ENCODE measurements around the gene ZSWIM6. TPM values are rescaled to one million over a fixed set of nuclear protein-coding genes. Genes with fewer than 3 reads are reported as not detected.
A peak's percentile ranks its signal among the peaks of the same experiment; 100 is the strongest.

Gene ZSWIM6
- total RNA-seq, 1 donor from 2014 or later: 18.1 TPM

- H3K27me3 ChIP-seq (ENCODE audit: low read depth): no peaks in the 10 kb centered on the region
- H3K4me3 ChIP-seq: no peak overlapping the region
- no peaks in the 10 kb centered on the region for H3K36me3 ChIP-seq
- ATAC-seq: no peak
- H3K27ac ChIP-seq: no peak overlapping the region
- no peak for DNase-seq
- no peaks in the 10 kb centered on the region for H3K9me3 ChIP-seq
- intact Hi-C loops (cut with DNase I): no loop called here
- peaks cover 21% of the 10 kb centered on the region for H3K4me1 ChIP-seq
- no peak for TF ChIP-seq CTCF (IDR thresholded peaks at IDR 0.05)
Observed at GRCh38 chr5:61461926-61462325, 129.9 kb downstream of the ZSWIM6 start.

GRCh38 chr5:61463596-61463995, 131.5 kb downstream of the ZSWIM6 start:
- no peak for TF ChIP-seq CTCF (IDR thresholded peaks at IDR 0.05)
- intact Hi-C loops (cut with DNase I): no loop called here
- Histone ChIP-seq H3K9me3 (no peaks in the 10 kb centered on the region), H3K27me3 (ENCODE audit: low read depth) (no peaks in the 10 kb centered on the region), H3K27ac (no peak overlapping the region), H3K4me1 (peaks cover 33% of the 10 kb centered on the region), H3K4me3 (no peak overlapping the region), H3K36me3 (no peaks in the 10 kb centered on the region)
- DNase-seq: no peak
- no peak for ATAC-seq

GRCh38 chr5:61464512-61464911, 132.5 kb downstream of the ZSWIM6 start:
- Histone ChIP-seq H3K27me3 (ENCODE audit: low read depth) (no peaks in the 10 kb centered on the region), H3K9me3 (no peaks in the 10 kb centered on the region), H3K4me1 (peaks cover 34% of the 10 kb centered on the region), H3K36me3 (no peaks in the 10 kb centered on the region), H3K4me3 (no peak overlapping the region), H3K27ac (no peak overlapping the region)
- intact Hi-C loops (cut with DNase I): no loop called here
- DNase-seq (no peak), ATAC-seq (peak; percentile 31 to 57)
- no peak for TF ChIP-seq CTCF (IDR thresholded peaks at IDR 0.05)

- TF ChIP-seq CTCF (IDR thresholded peaks at IDR 0.05): no peak
- no peaks in the 10 kb centered on the region for H3K36me3 ChIP-seq
- DNase-seq (no peak), ATAC-seq (no peak)
- H3K4me1 ChIP-seq: peaks cover 31% of the 10 kb centered on the region
- intact Hi-C loops (cut with DNase I): no loop called here
- H3K27ac ChIP-seq: no peak overlapping the region
- no peaks in the 10 kb centered on the region for H3K9me3 ChIP-seq
- H3K27me3 ChIP-seq (ENCODE audit: low read depth): no peaks in the 10 kb centered on the region
- H3K4me3 ChIP-seq: no peak overlapping the region
Observed at GRCh38 chr5:61465066-61465465, 133.0 kb downstream of the ZSWIM6 start.

GRCh38 chr5:61465496-61465895, 133.4 kb downstream of the ZSWIM6 start:
- Histone ChIP-seq H3K27ac (no peak overlapping the region), H3K36me3 (no peaks in the 10 kb centered on the region), H3K9me3 (no peaks in the 10 kb centered on the region), H3K4me3 (no peak overlapping the region), H3K27me3 (ENCODE audit: low read depth) (no peaks in the 10 kb centered on the region), H3K4me1 (peaks cover 31% of the 10 kb centered on the region)
- no peak for DNase-seq
- no peak for ATAC-seq
- intact Hi-C loops (cut with DNase I): no loop called here
- TF ChIP-seq CTCF (IDR thresholded peaks at IDR 0.05): no peak

GRCh38 chr5:61466017-61466416, 134.0 kb downstream of the ZSWIM6 start:
- DNase-seq: no peak
- Histone ChIP-seq H3K4me3 (no peak overlapping the region), H3K27me3 (ENCODE audit: low read depth) (no peaks in the 10 kb centered on the region), H3K9me3 (no peaks in the 10 kb centered on the region), H3K36me3 (no peaks in the 10 kb centered on the region), H3K27ac (no peak overlapping the region), H3K4me1 (peaks cover 31% of the 10 kb centered on the region)
- intact Hi-C loops (cut with DNase I): no loop called here
- no peak for TF ChIP-seq CTCF (IDR thresholded peaks at IDR 0.05)
- ATAC-seq: no peak
